ENCODE measurements around the gene DCTN3. TPM values are rescaled to one million over a fixed set of nuclear protein-coding genes. Genes with fewer than 3 reads are reported as not detected.

Gene DCTN3
- total and polyA plus RNA-seq, 12 donors: 46.6 to 163 (median 95.3) TPM

GRCh38 chr9:34571481-34571810 is 48.8 kb downstream of the DCTN3 start:
- no peak overlapping the region for H3K4me3 ChIP-seq
- H3K36me3 ChIP-seq (replicated peaks in 1 of 2): no peaks in the 10 kb centered on the region
- TF ChIP-seq POLR2A (IDR thresholded peaks at IDR 0.05): no peak
- no peak for TF ChIP-seq CTCF (IDR thresholded peaks at IDR 0.05)
- no peaks in the 10 kb centered on the region for H3K4me1 ChIP-seq (replicated peaks in 1 of 2)
- DNase-seq: no peak
- WGBS, 4 donors: 50 to 78% (median 67%) methylated on average over 4 to 12 of the region's 12 CpGs
- H3K27ac ChIP-seq: no peak overlapping the region
- no peaks in the 10 kb centered on the region for H3K27me3 ChIP-seq
- H3K9me3 ChIP-seq (replicated peaks in 1 of 3): no peaks in the 10 kb centered on the region
- intact Hi-C loops (cut with DNase I): no loop called here

DNA sequence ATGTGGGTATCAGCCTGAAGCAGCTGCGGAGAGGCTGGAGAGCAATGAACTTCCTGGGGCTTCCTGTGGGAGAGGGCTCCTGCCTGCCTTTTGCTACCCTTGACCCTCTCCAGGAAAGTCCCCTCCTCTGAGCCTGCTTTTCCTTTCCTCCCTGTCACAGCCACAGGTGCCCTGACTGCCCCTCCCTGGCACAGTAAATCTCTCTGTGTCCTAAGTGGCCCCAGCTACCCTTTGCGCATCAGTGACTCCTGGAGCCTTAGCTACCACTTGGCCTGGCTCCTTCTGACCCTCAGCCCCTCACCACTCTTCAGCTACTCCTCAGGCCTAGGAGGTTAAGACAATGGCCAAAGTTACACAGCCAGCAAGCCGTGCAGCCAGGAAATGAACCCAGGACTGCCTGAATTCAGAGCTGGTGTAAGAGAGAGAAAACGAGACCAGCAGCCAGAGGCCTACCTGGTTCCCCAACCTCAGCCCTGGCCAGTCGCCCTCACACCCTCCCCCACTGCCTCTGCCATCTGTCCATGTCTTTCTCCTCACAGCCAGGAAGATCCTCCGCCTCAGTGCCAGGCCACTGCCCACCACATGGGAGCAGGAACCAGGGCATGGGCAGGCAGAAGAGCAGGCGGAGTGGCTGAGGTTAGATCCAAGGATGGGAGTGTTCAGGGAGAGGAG is 49.4 kb downstream of the DCTN3 start:
- H3K27ac ChIP-seq: peak overlapping the region in 2 of 5 donors; percentile 16 to 26
- H3K4me1 ChIP-seq (replicated peaks in 1 of 2): no peaks in the 10 kb centered on the region
- intact Hi-C loops (cut with DNase I): no loop called here

DNA sequence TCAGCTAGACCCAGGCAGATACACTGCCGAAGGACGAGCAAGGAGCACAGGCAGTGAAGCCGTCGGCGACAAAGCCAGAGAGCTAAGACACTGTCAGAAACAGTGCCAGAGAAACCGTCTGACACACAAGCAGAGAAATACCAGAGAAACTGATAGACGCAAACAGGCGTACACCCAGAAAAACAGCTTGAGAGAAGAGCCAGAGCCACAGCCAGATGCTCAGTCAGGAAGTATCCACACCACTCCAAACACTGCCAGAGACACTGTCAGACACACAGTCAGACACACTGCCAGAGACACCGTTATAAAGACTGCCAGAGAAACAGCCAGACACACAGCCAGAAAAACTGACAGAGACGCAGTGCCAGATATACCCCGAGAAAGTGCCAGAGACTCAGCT is 49.9 kb downstream of the DCTN3 start:
- H3K4me1 ChIP-seq (replicated peaks in 1 of 2): no peaks in the 10 kb centered on the region
- no peak overlapping the region for H3K4me3 ChIP-seq
- no peaks in the 10 kb centered on the region for H3K36me3 ChIP-seq (replicated peaks in 1 of 2)
- no peak for DNase-seq
- H3K27ac ChIP-seq: peak overlapping the region in 2 of 5 donors; percentile 16 to 26
- 60 to 65% (median 64%) methylated on average over 11 of the region's 11 CpGs for WGBS, 4 donors
- intact Hi-C loops (cut with DNase I): no loop called here
- no peaks in the 10 kb centered on the region for H3K9me3 ChIP-seq (replicated peaks in 1 of 3)
- no peaks in the 10 kb centered on the region for H3K27me3 ChIP-seq
- TF ChIP-seq POLR2A (IDR thresholded peaks at IDR 0.05) (no peak), CTCF (IDR thresholded peaks at IDR 0.05) (no peak)

More for the DNA sequence above, 49.4 kb downstream of the DCTN3 start:
- no peak for DNase-seq
- H3K36me3 ChIP-seq (replicated peaks in 1 of 2): no peaks in the 10 kb centered on the region
- H3K9me3 ChIP-seq (replicated peaks in 1 of 3): no peaks in the 10 kb centered on the region
- no peaks in the 10 kb centered on the region for H3K27me3 ChIP-seq
- TF ChIP-seq CTCF (IDR thresholded peaks at IDR 0.05) (no peak), POLR2A (IDR thresholded peaks at IDR 0.05) (no peak)
- no peak overlapping the region for H3K4me3 ChIP-seq
- 81 to 86% (median 84%) methylated on average over 5 to 7 of the region's 7 CpGs for WGBS, 4 donors

GRCh38 chr9:34568774-34569173 is 51.5 kb downstream of the DCTN3 start:
- WGBS, 4 donors: 60 to 88% (median 82%) methylated on average over 3 to 12 of the region's 12 CpGs
- TF ChIP-seq CTCF (IDR thresholded peaks at IDR 0.05): no peak
- TF ChIP-seq POLR2A (IDR thresholded peaks at IDR 0.05): no peak

More at GRCh38 chr9:34568774-34569173, 51.5 kb downstream of the DCTN3 start:
- H3K4me3 ChIP-seq: no peak overlapping the region
- no peak overlapping the region for H3K27ac ChIP-seq
- H3K4me1 ChIP-seq (replicated peaks in 1 of 2): no peaks in the 10 kb centered on the region
- no peaks in the 10 kb centered on the region for H3K9me3 ChIP-seq (replicated peaks in 1 of 3)
- DNase-seq: no peak
- no peaks in the 10 kb centered on the region for H3K27me3 ChIP-seq
- H3K36me3 ChIP-seq (replicated peaks in 1 of 2): no peaks in the 10 kb centered on the region
- intact Hi-C loops (cut with DNase I): no loop called here
